ENCODE data around the gene SEC14L2. TPM values are rescaled to one million over a fixed set of nuclear protein-coding genes. Genes with fewer than 3 reads are reported as not detected.

SEC14L2 gene
- total RNA-seq (1 to 10 TPM; 8.3 to 9.2 TPM), polyA plus RNA-seq (ENCODE audit: insufficient read length in 6 of 6) (10 to 100 TPM in 4 of 6 donors, 1 to 10 TPM in 2; 9.1 to 13.4 (median 10.9) TPM)
- long read RNA-seq, donor 1, full-length matches to known transcripts: 2 of 2 reads
- long read RNA-seq, donor 1, partial matches to known transcripts: 0 of 2 reads
- long read RNA-seq, donor 1, other reads (novel, unspliced or antisense): 0 of 2 reads
- long read RNA-seq, donor 2, full-length matches to known transcripts: 1 of 1 reads
- long read RNA-seq, donor 2, partial matches to known transcripts: 0 of 1 reads
- long read RNA-seq, donor 2, other reads (novel, unspliced or antisense): 0 of 1 reads
- long read RNA-seq, donor 3: 0 reads
- long read RNA-seq, donor 4, full-length matches to known transcripts: 2 of 4 reads
- long read RNA-seq, donor 4, partial matches to known transcripts: 0 of 4 reads
- long read RNA-seq, donor 4, other reads (novel, unspliced or antisense): 2 of 4 reads
- long read RNA-seq, donor 5, full-length matches to known transcripts: 2 of 2 reads
- long read RNA-seq, donor 5, partial matches to known transcripts: 0 of 2 reads
- long read RNA-seq, donor 5, other reads (novel, unspliced or antisense): 0 of 2 reads
- long read RNA-seq, donor 6, full-length matches to known transcripts: 2 of 2 reads
- long read RNA-seq, donor 6, partial matches to known transcripts: 0 of 2 reads
- long read RNA-seq, donor 6, other reads (novel, unspliced or antisense): 0 of 2 reads
- long read RNA-seq, donor 7, full-length matches to known transcripts: 2 of 2 reads
- long read RNA-seq, donor 7, partial matches to known transcripts: 0 of 2 reads
- long read RNA-seq, donor 7, other reads (novel, unspliced or antisense): 0 of 2 reads
- long read RNA-seq, donor 8, full-length matches to known transcripts: 3 of 3 reads
- long read RNA-seq, donor 8, partial matches to known transcripts: 0 of 3 reads
- long read RNA-seq, donor 8, other reads (novel, unspliced or antisense): 0 of 3 reads
- long read RNA-seq, donor 9: 0 reads
- long read RNA-seq, donor 10, partial matches to known transcripts: 1 of 2 reads
- long read RNA-seq, donor 10, other reads (novel, unspliced or antisense): 1 of 2 reads
- long read RNA-seq, donor 11, full-length matches to known transcripts: 1 of 1 reads
- long read RNA-seq, donor 11, partial matches to known transcripts: 0 of 1 reads
- long read RNA-seq, donor 11, other reads (novel, unspliced or antisense): 0 of 1 reads
- long read RNA-seq, donor 12: 0 reads

- H3K36me3 ChIP-seq: no peaks in the 10 kb centered on the region
- peak within 1 kb of the TSS; percentile 59 to 60 for H3K4me3 ChIP-seq
- no peaks in the 10 kb centered on the region for H3K9me3 ChIP-seq
- peaks cover 3 to 26% of the 10 kb centered on the region in 2 donors for H3K4me1 ChIP-seq
- DNase-seq (peak; percentile 28 to 88 (median 66)), ATAC-seq (peak; percentile 89)
- peaks cover 0 to 52% of the 10 kb centered on the region in 2 donors for H3K27me3 ChIP-seq
- TF ChIP-seq, protein P1, sequence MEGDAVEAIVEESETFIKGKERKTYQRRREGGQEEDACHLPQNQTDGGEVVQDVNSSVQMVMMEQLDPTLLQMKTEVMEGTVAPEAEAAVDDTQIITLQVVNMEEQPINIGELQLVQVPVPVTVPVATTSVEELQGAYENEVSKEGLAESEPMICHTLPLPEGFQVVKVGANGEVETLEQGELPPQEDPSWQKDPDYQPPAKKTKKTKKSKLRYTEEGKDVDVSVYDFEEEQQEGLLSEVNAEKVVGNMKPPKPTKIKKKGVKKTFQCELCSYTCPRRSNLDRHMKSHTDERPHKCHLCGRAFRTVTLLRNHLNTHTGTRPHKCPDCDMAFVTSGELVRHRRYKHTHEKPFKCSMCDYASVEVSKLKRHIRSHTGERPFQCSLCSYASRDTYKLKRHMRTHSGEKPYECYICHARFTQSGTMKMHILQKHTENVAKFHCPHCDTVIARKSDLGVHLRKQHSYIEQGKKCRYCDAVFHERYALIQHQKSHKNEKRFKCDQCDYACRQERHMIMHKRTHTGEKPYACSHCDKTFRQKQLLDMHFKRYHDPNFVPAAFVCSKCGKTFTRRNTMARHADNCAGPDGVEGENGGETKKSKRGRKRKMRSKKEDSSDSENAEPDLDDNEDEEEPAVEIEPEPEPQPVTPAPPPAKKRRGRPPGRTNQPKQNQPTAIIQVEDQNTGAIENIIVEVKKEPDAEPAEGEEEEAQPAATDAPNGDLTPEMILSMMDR (IDR thresholded peaks at IDR 0.05): no peak
- intact Hi-C loops (cut with DNase I): no loop called here
- no peak within 1 kb of the TSS for H3K27ac ChIP-seq
Measured at GRCh38 chr22:30396871-30397655, at the start of gene SEC14L2. SEC14L2 (plus strand) TSS chr22:30397018; CDS start chr22:30397117, 99 bp downstream.

- TF ChIP-seq, protein P1 (IDR thresholded peaks at IDR 0.05): no peak
- H3K27ac ChIP-seq: no peak overlapping the region
- intact Hi-C loops (cut with DNase I): no loop called here
Measured at GRCh38 chr22:30347255-30347892, 49.4 kb upstream of the SEC14L2 start.

DNA sequence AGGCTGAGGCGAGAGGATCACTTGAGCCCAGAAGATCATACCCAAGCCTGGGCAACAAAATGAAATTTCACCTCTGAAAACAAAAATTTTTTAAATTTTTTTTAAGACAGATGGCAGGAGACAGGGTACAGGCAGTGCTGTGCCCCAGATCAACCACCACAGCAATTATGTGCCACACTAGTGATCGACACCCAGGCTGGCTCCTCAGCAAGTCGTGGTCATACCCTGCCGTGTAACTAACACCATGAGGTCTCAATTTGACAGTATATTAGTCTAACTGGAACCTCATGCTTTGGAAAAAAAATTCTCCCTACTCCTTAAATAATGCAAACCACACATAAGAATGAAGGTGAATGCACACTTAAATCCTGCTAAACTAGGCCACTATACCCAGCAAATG, 48.4 kb upstream of the SEC14L2 start:
- Histone ChIP-seq H3K27me3 (no peaks in the 10 kb centered on the region), H3K9me3 (no peaks in the 10 kb centered on the region), H3K36me3 (peaks cover 4 to 98% of the 10 kb centered on the region in 2 donors), H3K27ac (peak overlapping the region; percentile 19 to 35), H3K4me1 (peaks cover 7 to 42% of the 10 kb centered on the region in 2 donors), H3K4me3 (no peak overlapping the region)
- no peak for DNase-seq
- TF ChIP-seq, protein P1 (IDR thresholded peaks at IDR 0.05): no peak
- no peak for ATAC-seq
- intact Hi-C loops (cut with DNase I): no loop called here

More at GRCh38 chr22:30347255-30347892, 49.4 kb upstream of the SEC14L2 start:
- Histone ChIP-seq H3K9me3 (no peaks in the 10 kb centered on the region), H3K27me3 (no peaks in the 10 kb centered on the region), H3K4me3 (no peak overlapping the region), H3K36me3 (peaks cover 4 to 100% of the 10 kb centered on the region in 2 donors), H3K4me1 (peaks cover 7 to 42% of the 10 kb centered on the region in 2 donors)
- no peak for ATAC-seq
- no peak for DNase-seq

DNA sequence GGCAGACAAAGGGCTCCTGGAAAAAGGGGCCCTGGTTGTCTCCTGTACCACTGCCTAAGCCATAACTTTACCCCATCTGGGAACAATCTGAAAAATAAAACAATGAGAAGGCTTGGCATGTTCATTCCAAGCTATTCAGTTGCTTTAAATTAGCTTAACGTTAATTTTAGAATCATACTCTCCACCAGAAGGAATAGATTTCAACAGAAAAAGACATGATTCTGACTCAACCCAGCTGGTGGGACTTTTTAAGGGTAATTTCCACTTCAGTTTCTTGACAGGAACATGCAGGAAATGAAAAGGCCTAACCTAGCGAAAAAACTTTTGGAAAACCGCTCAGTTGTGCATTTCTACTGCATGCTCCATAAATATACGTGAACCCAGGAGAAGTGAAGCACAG, 48.0 kb upstream of the SEC14L2 start:
- H3K27me3 ChIP-seq: no peaks in the 10 kb centered on the region
- H3K27ac ChIP-seq: peak overlapping the region; percentile 19 to 35
- intact Hi-C loops (cut with DNase I): no loop called here
- no peaks in the 10 kb centered on the region for H3K9me3 ChIP-seq
- ATAC-seq: no peak
- peaks cover 1 to 94% of the 10 kb centered on the region in 2 donors for H3K36me3 ChIP-seq
- no peak overlapping the region for H3K4me3 ChIP-seq
- peak in 2 of 4 donors; percentile 77 to 82 for DNase-seq
- TF ChIP-seq, protein P1 (IDR thresholded peaks at IDR 0.05): no peak
- peaks cover 7 to 46% of the 10 kb centered on the region in 2 donors for H3K4me1 ChIP-seq
